NCI-H748 (cell line): Measurements from ENCODE around the gene CHST5.

Experiments
- DNase-seq: peaks from one replicate; lab custom pipeline; 2025; ENCODE audit not compliant: unreplicated experiment; lab: John Stamatoyannopoulos, UW

The CHST5 gene

DNA sequence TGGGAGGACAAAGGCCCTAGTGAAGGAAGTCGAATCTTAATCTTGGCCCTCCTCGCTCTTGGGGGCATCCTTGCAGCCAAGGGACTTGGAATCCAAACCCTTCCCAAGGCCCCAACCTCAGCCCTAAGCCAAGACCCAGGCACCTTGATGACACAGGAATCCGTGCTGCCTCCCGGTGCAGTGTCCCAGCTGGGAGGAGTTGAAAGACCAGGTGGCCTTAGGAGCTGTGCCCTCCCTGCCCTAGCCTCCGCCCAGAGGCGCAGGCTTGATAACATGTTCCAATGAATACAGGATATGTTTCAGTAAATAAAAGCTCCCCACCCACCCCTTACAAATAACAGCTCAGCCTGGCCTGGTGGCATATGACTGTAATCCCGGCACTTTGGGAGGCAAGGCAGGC is at the start of gene CHST5:
Gene CHST5, minus strand, starts transcription at position 208 of the 400 bp plus-strand sequence. CDS start 5,724 bp downstream, outside the sequence.
- no peak for DNase-seq

DNA sequence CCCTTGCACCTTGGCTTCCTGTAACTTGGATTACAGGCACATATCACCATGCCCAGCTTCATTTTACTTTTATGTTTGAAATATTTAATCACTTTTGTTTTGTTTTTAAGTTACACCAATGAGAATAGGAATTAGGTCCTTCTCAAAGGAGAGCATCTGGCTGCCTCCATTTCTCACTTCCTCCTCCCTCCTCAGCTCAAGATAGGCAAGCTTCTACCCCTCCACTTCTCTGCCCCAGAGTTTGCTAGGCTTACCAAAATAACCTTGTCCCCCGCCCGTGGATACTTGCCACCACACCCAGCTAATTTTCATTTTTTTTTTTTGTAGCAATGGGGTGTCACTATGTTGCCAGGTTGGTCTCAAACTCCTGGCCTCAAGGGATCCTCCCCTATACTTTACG is 48.2 kb upstream of the CHST5 start:
- DNase-seq: no peak

DNA sequence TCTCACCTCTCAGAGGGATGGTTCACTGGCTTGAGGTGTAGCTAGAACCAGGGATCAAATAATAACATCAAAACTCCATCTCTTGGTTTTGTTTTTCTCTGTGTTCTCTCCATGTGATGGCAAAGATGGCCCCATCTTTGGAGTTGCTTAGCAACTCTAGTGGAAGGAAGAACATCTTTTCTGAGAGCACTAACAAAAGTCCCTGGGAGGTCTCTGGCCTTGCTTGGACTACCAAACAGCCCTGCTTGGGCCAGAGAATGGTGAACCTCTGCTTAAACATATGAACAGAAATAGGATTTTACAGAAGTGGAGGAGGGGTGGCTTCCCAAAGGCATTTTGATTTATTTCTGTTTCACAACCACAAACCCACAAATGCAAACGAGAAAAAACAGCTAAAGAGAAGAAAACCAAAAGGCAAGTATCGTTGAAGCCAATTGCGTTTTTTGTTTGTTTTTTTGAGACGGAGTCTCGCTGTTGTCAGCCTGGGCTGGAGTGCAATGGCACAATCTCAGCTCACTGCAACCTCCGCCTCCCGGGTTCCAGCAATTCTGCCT is 43.5 kb upstream of the CHST5 start:
- no peak for DNase-seq

DNA sequence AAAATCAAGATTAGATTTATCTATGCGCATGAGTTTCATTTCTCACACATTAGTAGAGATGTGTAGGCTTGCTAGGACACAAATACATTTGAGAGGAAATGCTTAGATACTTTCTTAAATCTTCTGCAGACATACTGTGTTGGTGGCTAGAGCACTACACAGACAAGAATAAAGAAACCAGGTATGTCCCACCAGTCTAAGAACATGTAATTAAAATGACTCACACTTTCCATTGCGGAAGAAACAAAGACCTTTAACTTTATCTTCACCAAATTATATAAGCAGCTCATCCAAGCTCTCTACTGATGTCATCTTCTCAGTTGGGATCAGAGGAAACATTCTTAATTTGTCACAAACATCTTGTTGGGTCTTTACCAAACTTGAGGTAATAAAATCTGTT is 42.8 kb upstream of the CHST5 start:
- no peak for DNase-seq

DNA sequence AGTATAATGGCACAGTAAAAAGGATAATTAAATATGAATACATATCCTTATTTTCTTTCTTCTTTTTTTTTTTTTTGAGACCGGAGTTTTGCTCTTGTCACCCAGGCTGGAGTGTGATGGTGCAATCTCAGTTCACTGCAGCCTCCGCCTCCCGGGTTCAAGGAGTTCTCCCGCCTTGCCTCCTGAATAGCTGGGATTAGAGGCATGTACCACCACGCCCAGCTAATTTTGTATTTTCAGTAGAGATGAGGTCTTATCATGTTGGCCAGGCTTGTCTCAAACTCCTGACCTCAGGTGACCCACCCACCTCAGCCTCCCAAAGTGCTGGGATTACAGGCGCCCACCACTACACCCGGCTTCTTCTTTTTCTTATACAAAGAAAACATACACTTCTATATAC is 42.3 kb upstream of the CHST5 start:
- DNase-seq: no peak

DNA sequence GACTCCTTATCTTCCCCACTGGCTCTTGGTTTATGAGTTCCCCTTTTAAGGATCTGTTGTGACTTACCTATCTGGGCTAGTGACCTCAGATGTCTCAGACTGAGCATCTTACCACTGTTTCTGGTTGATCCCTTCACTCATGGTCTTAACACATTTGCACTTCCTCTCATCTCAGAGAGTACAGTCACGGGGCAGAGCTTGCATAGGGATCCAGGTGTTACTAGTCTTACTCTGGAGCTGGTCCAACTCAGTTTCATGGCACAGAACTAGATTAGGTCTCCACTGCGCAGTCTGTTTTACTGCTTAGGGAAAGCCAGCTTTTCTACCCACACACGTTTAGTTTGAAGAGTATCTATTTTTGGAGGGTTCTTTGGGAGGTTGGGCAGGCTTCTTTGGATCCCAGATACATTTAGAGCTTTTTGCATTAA is 40.5 kb upstream of the CHST5 start:
- no peak for DNase-seq

DNA sequence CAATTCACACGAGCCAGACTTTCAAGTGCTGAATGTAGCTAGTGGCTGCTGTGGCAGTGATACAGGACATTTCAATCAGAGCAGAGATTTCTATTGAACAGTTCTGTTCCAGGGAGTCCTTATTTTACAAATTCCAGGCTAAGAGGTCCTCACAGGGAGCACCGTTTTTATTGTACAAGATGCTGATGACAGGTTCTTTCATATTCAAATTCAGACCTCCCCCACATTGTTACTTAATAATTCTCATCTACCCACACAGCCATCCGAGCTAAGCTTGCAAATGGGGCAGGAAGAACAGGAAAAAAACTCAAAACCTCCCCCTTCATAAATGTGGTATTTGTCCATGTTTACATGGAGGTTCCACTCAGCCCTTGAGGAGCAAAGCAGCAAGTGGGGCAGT is 40.0 kb upstream of the CHST5 start:
- DNase-seq: no peak

DNA sequence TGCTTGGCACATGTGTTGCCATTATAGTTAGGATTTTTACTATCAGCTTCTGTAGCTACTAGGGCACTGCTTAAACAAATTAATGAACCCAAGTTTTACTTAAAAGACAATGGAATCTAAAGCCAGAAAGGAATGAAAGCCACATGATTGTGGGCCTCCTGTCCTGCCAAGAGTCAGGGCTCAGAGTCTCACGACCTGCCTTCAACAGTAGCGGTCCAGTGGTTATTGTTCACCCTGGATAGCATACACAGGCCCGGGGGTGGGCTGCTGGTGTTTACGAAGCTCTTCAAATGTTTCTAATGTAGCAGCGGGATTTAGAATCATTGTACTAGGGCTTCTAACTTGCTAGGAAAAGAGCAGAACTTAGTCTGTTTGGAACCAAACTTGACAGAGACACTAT is 38.0 kb upstream of the CHST5 start:
- no peak for DNase-seq

DNA sequence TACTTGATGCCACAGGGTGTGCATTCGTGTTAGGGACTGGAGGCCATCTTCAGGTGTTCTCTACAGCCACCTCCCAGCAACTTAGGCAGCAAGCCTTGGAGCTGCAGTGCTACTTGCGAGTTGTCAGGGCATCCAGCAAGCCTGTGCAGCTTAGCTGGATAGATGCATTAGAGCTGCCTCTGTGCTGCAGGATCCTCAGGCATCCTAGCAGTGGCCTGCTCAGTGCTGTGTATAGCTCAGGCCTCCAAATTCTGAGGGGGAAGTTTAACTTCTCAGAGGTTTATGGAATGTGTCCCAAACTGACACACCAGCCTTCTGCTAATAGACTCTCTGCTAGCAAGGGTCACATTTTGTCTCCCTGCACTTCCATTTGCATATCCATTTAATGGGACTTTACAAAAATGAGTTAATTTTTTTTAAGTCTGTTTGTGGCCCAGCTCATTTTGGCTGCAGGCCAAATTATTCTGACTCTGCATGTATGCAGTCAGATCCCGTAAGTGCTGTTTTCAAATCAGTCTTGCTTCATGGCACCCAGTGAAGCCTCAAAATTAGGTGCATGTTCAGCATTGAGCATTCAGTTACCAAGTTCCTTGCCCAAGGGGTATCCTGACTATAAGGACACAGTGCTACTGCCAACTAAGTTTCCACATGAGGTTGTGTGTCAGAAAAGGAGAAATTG is 37.1 kb upstream of the CHST5 start:
- DNase-seq: no peak

DNA sequence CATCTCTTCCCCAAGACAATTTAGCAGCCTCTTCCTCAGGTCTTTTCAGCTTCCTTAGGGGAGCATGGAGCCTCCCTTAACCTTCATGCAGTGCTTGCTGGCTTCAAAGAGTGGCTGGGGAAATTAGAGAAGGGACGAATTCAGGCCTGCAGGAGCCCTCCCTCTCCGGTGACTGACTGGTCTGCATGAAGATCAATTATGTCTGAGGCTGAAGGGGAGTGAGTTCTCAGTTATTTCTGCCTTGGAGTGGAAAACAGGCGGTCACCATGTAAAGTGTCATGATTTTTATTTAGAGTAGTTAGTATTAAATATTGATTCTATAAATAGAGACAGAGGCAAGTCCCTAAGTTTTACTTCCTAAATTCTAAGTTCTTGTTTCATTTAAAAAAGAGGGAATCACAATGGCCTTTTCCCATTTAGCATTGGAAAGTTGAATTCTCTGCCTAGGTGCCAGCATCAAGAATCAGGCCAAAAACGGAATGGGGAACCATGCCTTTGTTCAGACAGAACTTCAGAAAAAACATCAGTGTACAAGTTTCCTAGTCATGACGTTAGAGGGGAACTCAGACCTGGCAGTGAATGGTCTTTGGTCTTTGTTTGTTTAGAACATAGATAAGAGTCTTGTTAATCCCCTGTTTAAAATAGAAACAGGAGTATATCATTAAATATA is 34.6 kb upstream of the CHST5 start:
- no peak for DNase-seq

DNA sequence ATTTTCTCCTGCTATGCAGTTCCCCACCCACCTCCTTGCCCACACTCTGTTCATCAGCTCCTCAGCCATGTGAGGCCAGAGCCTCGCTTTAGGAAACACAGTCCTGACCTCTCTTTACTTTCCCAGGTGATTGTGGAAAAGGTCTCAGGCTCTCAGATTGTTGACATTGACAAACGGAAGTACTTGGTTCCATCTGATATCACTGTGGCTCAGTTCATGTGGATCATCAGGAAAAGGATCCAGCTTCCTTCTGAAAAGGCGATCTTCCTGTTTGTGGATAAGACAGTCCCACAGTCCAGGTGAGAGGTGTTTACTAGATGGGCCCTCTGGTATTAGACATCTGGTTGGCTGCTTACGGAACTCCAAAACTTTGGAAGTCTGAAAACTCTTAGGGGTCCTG is 32.0 kb upstream of the CHST5 start:
- no peak for DNase-seq

DNA sequence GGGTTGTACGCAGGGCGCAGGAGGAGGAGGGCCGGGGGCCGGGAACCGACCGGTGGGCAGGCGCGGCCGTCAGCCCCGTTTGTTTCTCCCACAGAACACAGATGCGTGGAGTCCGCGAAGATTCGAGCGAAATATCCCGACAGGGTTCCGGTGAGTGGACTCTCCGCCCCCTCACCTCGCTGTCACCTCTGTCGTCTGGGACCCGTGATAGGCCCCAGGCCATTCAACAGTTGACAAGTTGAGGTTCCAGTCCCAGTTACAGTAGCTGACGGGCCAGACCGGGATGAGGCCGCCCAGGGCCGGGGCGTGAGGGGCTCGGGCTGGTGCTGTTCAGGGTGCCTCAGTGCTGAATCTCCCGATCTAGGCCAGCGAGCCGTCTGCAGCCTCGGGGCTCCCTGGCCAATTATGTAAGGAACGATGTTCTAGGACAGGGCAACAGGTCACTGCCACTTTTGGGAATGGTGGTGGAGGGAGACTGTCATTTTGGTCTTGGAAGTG is 30.9 kb upstream of the CHST5 start:
- no peak for DNase-seq

DNA sequence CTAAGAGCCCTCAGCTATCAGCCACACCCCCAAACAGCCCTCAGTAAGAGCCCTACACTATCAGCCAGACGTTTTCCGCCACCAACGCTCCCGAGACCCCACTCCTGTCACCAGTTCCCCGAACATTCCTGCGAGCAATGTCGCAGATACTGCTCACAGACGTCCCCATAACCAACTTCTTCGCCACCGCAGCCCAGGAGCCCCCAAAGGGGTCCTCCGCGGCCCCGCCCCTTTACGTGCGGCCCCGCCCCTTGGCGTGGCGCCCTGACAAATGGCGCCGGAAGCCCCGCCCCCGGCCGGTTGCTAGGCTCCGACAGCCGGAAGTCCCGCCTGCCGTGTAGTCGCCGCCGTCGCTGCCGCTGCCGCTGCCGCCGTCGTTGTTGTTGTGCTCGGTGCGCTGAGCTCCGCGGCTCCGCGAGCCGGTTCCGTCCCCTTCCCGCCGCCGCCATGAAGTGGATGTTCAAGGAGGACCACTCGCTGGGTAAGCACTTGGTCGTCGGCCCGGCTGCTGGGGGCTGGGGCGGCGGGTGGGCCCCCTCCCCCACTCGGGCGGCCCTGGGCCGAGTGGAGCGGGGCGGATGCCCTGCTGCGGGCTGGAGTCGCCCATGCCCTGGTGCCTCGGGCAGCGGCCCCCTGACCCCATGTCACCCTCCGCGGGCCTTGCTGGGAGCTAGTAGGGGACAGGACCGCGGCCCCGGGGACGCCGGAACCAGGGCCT is 30.3 kb upstream of the CHST5 start, which contains the start of gene GABARAPL2:
Gene GABARAPL2, plus strand, starts transcription at position 340 of the 718 bp plus-strand sequence. Its CDS starts 108 bp downstream, at position 448.
- DNase-seq: peak; percentile 77

DNA sequence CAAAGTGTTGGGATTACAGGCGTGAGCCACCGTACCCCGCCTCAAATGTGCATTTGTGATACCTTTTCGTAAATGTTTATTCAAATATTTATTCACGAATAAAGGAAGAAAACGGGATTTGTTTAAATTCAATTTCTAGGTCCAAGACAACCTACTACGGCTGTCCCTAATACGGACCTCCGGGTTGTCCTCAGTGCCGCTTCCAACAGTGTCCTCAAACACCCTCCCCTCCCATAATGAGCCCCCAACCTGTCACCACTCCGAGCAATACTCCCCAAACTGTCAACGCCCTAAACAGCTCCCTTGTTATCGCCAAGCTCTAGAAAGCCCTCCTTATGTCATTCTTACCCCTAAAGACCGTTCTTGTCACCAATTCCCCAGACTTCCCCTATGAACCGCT is 29.7 kb upstream of the CHST5 start:
- DNase-seq: no peak

DNA sequence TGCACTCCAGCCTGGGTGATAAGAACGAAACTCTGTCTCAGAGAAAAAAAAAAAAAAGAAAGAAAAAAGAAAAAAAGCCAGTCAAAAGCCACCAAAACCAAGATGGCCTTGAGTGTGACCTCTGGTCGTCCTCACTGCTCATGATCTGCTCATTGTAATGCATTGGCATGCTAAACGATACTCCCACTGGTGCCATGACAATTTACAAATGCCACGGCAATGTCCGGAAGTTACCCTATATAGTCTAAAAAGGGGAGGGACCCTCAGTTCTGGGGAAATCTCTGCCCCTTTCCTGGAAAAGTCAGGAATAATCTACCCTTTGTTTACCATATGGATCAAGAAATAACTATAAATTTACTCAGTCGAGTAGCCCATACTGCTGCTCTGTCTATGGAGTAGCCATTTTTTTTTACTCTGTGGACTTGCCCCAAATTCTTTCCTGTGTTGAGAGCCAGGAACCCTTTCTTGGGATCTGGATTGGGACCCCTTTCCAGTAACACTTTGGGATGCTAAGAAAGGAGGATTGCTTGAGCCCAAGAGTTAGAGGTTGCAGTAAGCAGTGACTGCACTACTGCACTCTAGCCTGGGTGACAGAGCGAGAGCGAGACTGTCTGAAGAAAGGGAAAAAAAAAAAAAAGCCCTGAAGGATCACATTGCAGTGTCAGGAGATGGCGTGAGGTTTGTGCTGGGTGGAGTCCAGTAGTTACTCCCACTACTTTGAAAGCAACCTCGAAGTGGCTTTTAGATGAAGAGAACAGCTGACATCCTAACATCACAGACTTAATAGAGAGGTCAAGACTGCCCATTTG is 23.9 kb upstream of the CHST5 start:
- DNase-seq: no peak

DNA sequence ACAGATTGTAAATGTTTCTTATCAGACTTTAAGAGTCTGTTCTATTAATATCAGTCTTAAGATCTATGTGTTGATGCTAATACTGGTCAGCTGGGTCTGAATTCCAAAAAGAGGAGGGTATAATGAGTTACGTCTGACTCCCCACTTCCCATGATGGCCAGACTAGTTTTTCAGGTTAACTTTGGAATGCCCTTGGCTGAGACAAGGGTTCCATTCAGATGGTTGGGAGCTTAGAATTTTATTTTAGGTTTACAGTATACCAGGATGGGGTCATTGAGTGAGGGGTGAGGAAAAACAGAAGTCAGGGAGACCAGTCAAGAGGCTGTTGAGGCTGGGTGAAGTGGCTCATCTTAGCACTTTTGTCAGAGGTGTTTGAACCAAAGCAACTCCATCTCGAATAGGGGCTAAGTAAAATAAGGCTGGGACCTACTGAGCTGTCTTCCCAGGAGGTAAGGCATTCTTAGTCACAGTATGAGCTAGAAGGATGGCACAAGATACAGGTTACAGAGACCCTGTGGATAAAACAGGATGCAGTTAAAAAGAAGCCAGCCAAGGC is 23.0 kb upstream of the CHST5 start:
- no peak for DNase-seq

DNA sequence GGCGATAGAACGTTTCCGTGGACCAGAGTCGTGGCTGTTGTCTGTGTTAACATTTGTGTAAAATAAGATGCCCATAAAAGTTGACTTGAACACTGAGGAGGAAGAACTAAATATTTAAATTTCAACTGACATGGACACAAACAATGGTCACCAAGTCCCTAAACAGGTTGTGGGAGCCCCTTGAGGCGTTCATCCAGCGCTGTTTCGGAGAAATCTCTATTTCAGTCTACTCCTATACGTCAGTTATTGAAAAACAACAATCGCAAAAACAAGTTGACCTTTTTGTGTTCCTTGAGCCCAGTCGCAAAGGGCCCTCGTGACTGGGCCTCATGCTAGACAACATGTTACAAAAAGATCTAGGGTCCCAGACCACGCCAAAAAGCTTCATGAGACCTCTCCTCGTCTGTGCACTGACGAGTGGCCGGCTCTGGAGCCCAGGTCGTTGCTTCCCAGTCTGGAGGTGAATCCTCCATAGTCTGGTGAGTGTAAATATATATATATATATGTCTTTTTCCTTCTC is 20.6 kb upstream of the CHST5 start:
- DNase-seq: no peak

DNA sequence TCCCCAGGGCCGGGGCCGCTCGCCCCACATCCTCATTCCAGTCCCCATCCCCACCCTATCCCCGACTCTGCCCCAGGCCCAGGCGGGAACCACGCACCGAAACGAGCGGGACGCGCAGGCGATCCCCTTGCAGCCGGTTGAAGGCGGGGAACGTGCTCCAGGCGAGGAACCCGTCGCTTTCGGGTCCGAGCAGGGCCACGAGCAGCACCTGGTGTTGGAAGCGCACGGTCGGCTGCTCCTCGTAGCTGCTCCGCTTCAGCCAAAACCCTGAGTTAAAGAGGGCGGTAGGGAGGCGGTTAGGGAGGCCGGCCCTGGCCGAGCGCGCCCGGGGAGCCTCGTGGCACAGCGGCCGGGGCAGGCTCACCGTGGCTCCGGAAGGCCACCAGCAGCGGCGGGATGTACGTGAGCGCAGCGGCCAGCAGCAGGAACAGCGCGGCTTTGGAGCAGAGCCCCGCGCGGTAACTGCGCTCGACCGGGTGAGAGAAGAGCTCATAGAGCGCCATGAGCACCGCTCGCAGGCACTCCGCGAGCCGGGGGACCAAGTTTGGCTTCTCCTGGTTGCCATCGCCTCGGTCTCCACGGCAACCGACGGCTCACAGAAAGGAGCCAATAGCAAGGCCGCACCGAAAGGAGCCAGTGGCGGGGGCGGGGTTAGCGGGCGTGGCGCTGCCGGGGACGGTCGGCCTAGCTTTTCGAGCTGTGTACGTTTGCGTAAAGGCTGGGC is 20.0 kb upstream of the CHST5 start, which contains the start of gene TMEM231:
Gene TMEM231, minus strand, starts transcription at position 546 of the 724 bp plus-strand sequence. Its CDS starts 43 bp downstream, at position 503.
- peak; percentile 95 for DNase-seq

DNA sequence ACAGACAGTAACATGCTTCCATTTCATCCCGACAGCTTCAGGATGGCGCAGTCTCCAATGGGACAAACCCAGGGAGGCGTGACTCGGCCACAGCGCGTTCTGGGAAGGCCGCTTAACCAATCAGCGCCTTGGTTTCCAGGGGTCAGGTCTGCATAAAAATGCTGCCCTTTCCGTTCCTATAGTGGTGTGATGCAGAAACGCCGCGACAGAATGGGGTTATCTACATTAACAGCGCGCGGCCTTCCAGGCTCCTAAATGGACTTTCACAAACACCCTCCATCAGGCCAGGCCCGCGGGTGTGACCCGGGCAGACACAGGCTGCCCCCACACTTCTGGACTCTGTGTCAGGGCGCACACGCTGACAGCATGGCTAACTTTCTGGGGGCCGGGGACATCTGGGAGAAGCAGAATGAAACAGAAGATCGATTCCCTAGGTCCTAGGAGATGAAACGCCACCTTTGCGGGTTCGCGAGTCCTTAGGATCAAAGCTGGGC is 19.4 kb upstream of the CHST5 start:
- DNase-seq: peak; percentile 87
